ENCODE results near the gene CLDN14.

CLDN14 gene

DNA sequence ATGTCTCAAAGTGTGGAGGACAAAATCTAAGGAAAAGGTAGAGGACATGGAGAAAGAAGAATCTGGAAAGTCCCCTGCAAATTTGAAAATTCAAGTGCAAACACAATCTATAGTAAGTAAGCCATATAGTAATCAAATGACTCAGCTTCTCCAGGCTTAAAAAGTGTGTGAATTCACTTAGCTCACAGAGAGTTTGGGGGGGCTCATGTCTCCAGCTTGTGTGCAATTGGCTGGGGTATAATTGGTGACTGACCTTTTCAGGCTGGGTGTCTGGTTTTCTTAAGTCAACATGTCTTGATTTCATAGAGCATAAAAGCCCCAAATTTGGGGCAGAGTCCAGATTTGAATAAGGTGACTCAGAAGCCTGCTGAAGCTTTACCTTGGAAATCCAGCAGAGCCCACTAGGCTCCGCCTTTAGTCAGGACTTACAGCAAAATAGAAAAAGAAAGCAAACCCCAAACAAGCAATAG, 8.6 kb downstream of the CLDN14 start:
- no peak overlapping the region for H3K27ac ChIP-seq
- TF ChIP-seq, protein P1, sequence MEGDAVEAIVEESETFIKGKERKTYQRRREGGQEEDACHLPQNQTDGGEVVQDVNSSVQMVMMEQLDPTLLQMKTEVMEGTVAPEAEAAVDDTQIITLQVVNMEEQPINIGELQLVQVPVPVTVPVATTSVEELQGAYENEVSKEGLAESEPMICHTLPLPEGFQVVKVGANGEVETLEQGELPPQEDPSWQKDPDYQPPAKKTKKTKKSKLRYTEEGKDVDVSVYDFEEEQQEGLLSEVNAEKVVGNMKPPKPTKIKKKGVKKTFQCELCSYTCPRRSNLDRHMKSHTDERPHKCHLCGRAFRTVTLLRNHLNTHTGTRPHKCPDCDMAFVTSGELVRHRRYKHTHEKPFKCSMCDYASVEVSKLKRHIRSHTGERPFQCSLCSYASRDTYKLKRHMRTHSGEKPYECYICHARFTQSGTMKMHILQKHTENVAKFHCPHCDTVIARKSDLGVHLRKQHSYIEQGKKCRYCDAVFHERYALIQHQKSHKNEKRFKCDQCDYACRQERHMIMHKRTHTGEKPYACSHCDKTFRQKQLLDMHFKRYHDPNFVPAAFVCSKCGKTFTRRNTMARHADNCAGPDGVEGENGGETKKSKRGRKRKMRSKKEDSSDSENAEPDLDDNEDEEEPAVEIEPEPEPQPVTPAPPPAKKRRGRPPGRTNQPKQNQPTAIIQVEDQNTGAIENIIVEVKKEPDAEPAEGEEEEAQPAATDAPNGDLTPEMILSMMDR (conservative IDR thresholded peaks at IDR 0.05), result no peak

DNA sequence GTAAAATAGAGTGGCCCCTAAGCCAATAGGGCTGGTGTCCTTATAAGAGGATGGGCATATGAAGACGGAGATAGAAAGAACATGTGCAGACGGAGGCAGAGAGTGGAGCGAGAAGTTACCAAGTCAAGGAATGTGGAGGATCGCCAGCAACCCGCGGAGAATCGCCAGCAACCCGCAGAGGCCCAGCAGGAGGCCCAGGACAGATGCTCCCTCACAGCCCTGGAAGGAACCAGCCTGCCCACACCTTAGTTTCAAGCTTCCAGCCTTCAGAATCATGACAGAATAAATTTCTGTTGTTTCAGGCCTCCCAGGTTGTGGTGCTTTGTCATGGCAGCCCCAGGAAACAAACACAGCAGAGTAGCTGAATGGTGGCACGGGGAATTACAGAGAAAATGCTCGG, 9.6 kb downstream of the CLDN14 start:
- TF ChIP-seq, protein P1 (conservative IDR thresholded peaks at IDR 0.05), result no peak

DNA sequence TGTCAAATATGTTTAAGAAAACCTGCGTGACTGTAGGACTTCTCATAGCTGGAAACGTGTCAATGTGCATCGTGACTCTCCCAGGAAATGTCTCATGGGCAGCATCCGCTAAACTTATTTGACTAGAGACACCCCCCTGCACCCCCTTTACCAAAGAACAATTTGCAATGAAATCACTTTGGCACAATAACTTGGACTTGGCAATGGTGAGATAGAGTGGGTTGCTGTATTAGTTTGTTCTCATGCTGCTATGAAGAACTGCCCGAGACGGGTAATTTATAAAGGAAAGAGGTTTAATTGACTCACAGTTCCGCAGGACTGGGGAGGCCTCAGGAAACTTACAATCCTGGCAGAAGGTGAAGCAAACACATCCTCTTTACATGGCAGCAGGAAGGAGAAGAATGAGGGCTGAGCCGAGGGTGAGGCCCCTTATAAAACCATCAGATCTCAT, 13.8 kb downstream of the CLDN14 start:
- TF ChIP-seq, protein P1 (conservative IDR thresholded peaks at IDR 0.05), result no peak
- no peak overlapping the region for H3K27ac ChIP-seq

More for the DNA sequence above, 9.6 kb downstream of the CLDN14 start:
- H3K27ac ChIP-seq, result no peak overlapping the region

DNA sequence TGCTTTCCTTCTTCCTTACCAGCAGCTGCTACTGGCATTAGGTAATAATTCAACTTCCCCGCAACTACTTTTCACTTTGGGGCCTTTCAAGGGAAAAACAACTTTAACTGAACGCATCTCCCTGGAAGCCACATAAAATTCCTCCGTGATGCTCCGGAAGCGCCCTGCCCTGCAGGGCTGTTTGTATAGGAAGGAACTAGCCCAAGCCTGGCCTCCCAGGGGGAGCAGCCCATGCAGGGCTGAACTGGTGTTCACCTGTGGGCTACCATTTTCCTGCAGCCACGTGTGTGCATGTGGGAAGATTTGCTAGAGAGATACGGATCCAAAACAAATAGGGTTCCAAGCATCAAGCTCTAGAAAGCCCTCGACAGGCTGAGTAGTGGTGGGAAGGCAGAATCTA, 14.4 kb downstream of the CLDN14 start:
- H3K27ac ChIP-seq, result no peak overlapping the region
- TF ChIP-seq, protein P1 (conservative IDR thresholded peaks at IDR 0.05), result no peak

DNA sequence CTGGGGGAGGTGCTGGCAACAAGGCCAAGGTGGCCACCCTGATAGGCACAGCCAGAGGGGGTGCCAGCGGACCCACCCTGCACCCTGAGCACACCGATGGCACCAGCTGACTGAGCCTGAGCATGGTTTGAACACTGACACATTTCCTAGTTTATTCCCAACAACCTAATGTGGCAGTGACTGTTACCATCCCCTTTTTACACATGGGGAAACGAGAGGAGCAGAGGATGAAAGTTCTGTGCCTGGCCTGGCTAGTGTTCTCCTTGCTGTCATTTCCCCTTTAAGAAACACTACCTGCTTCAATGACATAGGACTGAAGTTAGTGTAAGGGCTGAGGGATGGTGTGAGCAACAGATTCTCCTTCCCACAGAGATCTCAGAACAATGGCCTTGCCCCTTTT, 15.3 kb downstream of the CLDN14 start:
- TF ChIP-seq, protein P1 (conservative IDR thresholded peaks at IDR 0.05), result no peak
- no peak overlapping the region for H3K27ac ChIP-seq

DNA sequence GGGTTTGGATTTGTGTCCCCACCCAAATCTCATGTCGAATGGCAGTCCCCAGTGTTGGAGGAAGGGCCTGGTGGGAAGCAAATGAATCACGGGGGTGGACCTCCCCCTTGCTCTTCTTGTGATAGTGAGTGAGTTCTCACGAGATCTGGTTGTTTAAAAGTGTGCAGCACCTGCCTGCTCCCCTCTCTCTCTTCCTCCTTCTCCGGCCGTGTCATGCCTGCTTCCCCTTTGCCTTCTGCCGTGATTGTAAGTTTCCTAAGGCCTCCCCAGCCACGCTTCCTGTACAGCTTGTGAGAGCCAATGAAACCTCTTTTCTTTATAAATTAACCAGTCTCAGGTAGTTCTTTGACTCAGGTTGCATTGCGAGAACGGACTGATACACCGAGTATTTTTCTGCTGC, 15.9 kb downstream of the CLDN14 start:
- TF ChIP-seq, protein P1 (conservative IDR thresholded peaks at IDR 0.05), result no peak
- H3K27ac ChIP-seq, result no peak overlapping the region

DNA sequence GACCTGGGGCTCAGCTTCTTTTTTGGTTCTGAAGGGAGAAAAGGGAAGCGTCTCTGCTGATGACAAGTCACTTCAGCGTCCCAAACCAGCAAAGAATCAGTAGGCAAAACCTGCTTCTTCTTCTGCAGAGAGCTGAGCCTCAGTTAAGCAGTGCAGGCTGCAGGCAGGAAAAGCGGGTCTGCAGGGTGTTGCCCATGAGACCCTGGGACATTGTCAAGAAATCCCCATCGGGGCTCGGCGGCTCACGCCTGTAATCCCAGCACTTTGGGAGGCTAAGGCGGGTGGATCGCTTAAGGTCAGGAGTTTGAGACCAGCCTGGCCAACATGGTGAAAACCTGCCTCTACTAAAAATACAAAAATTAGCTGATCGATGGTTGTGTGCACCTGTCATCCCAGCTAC, 16.7 kb downstream of the CLDN14 start:
- TF ChIP-seq, protein P1 (conservative IDR thresholded peaks at IDR 0.05), result no peak
- H3K27ac ChIP-seq, result no peak overlapping the region

Measured in VCaP (cell line).